GM18858 (cell line): ENCODE results near the gene ANKRD55.
"Not testable (repeated sequence)": the region's sequence is repeated elsewhere in the genome, so short reads cannot be mapped to it uniquely, and the experiment has no call there.

Source experiments
- ATAC-seq: cut with Tn5 transposase; IDR thresholded peaks from one replicate; pipeline ENCODE4 v1.9.1; 2021; ENCODE audit not compliant: unreplicated experiment

Gene ANKRD55

DNA sequence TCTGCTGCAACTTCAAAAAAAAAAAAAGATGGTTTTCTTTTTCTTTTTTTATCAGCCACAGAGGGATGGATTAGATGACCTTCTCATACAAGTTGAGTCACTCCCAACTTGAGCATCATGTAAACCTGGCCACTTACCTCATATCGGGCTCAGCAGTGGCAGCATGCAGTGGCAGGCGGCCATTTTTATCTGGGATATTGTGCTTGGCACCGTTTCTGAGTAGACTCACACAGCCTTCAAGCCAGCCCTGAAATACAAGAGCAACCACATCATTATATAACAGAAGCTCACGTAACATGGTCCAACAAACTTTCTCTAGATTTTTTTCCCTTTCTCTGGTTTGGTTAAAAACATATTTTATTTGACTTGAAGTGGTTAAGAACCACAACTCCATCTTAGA lies 62.6 kb downstream of the ANKRD55 start:
- ATAC-seq, result no peak

DNA sequence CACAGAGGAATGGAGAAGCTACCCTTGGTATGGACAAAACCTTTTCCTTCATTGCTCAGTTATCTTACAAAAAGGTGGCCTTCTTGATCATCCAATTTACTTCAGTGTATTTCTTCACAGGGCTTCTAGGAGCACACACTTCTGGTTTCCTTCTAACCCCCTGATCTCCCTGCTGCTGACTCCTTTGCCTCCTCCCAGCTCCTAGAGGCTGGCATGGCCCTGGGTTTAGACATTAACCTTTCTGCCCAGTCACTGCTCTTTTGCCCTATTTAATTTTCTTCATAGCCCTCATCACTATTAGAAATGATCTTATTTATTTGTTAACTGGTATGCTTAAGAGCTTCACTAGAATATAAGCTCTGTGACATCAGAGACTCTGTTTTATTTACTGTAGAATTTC lies 63.2 kb downstream of the ANKRD55 start:
- no peak for ATAC-seq

DNA sequence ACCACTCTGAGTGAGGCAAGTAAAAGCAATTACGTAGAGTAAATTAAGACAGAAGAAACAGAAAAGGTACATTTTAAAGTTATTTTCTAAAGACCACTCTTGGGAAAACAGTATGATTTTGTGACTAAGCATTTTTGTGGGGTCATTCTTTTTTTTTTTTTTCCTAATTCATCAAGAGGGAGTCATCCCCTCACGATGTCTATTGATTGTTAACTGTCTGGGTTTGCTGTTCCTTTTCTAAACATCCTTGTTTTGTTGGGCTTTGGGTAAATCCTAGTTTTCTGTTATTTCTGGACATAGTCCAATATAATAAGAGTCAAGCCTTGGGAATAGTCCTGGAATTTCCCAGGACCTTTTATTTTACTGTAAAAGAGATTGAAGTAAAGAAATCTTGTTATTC lies 63.8 kb downstream of the ANKRD55 start:
- ATAC-seq, result no peak

DNA sequence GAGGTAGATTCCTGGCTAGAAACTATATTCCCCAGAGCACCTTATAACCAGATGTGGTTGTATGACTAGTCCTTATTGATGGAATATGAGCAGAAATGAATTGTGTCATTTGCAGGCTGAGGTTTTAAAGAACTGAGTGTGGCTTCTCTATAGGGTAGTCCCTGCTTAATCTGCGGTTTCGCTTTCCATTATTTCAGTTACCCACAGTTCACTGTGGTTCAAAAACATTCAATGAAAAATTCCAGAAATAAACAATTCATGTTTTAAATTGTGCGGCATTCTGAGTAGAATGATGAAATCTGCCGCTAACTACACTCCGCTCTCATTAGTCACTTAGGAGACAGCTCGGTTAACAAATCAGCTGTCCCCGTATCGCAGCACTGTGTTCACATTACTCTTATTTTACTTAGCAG lies 65.1 kb downstream of the ANKRD55 start:
- no peak for ATAC-seq

DNA sequence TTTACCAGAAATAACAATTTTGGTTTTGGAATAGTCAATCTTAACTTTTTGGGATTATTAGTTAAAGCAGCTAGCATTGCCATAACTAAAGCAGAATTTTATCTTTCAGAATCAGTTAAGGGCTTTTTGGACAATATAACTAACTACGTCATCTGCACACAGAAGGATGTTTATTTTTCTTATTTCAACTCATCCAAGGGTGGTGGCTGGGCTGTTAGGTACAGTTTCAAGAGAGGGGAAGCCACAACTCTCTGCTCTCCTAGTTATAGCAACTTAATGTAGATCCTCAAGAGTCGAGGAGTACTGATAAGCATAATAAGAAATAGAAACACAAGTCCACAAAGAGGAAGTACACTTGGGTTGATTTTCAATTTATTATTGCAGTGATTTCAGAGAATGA lies 65.6 kb downstream of the ANKRD55 start:
- ATAC-seq, result no peak

DNA sequence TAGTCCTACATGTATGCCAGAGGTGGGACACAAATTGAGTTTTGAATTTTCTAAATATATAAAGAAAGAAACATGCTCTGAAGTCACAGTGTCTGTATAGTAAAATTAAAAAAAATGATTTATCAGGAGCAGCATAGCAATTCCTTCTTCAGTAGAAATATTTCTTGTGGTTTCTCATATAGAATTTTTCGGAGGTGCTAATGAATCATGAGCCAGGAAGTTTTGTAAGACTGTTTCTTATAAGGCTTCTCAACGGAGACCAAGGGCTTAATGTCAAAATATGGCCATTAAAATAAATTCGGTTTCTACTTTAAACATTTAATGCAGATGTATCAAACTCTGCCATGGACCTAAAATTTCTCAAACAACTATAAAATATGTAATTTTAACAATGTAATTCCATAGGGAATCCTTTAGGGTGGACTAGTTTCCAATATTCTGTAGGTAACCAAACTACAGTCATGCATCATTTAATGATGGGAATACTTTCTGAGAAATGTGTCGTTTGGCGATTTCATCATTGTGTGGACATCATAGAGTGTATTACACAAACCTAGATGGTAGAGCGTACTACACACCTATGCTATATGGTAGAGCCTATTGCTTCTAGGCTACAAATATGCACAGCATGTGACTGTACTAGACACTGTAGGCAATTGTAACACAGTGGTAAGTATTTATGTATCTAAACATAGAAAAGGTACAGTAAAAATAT lies 66.3 kb downstream of the ANKRD55 start:
- ATAC-seq, result no peak

DNA sequence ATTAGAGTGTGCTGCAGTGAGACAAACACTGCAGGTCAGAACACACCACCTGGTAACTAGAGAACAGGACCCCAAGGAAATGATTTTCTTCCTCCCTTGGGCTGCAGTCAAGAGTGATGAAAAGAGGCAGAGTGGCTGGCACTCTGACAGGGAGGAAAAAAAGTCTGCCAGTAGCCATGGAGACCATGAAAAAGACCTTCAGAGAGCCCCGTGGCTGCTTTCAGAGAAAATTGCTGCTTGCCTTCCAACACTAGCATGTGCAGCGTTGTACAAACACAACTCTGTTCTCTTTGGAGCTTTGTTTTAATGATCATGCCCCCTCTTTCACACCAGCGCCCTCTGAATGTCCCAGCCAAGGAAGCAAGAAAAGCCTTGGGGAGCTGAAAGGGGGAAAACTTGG lies 68.8 kb downstream of the ANKRD55 start:
- ATAC-seq, result no peak

DNA sequence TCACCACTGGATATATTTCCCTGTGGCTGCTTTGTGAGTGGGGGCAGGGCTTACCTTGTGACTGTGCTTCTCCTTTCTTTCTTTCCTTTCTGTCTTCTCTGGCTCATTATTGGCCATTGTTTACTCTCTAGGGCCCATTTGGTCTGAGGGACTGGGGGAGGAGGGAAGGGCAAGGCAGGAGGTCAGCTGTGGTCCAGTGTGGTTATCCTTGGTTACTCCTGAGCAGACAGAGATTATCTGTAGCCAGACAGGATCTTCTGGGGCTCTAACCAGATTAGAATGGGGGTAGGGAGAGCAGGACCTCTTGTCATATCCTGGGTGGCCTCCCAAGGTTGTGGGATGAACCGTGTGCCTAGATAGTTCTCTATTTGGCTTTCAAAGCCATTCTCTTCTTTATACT lies 71.2 kb downstream of the ANKRD55 start:
- ATAC-seq, result no peak

DNA sequence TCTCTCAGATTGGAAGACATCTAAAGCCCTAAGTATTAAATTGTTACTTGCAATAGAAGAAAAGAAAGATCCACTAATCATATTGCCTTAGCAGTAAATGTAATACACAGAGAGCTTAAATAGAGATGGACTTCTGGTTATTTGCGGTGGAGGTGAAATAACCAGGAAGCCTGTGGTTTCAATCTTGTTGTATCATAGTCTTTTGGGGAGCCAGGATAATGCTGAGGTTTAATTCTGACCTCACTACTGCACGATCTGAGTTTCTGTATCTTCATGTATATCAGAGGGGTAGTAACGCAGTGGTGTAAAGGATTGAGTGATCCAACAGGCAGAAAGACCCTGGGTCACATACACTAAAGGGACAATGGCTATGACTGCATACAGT lies 71.7 kb downstream of the ANKRD55 start:
- no peak for ATAC-seq

DNA sequence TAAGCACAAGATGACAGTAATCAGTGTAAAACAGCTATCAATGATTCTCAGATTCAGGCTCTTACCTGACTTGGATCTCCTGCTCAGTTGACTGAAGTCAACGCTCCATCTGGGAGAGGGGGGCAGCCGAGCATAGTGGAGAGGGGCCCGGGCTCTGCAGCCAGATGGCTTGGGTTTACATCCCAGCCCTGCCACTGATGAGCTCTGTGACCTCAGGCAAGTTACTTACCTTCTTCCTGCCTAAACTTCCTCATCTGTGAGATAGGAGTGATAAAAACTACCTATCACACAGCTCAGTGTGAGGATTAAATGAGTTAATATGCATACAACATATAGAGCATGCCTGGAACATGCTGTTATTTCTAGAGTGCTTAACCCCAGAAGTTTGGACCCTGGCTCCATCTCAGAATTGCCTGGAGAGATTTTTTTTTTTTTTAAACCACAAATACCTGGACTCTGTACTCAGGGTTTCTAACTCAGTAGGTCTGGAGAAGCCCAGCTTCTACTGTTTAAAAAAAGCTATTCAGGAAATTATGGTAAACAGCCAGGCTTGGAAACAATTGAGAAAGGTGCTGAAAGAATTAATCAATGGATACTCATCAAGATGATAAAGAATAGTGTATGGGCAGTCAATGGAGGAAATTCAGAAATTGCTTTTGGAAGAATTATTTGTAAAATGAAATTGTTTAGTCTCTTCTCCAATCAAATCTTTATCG lies 72.2 kb downstream of the ANKRD55 start:
- ATAC-seq, result no peak

DNA sequence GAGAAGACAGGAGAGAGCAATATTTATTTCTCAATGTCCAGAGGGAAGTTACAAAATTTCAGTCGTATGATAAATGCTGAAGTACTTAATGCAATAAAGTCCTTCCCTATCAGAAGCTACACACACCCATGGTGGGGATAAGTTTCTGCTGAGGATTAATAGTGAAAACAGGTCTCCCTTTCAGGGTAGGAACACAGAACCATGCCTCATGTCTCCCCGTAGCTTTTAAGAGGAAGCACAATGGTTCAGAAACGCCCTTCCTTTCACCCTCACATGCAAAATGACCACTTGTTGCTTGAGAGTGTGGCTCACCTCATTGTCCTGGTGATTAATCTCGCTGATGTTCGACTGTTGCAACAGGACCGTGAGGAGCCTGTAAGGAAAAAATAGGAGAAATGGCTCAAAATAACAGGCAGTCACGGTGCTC lies 73.6 kb downstream of the ANKRD55 start:
- ATAC-seq, result no peak

DNA sequence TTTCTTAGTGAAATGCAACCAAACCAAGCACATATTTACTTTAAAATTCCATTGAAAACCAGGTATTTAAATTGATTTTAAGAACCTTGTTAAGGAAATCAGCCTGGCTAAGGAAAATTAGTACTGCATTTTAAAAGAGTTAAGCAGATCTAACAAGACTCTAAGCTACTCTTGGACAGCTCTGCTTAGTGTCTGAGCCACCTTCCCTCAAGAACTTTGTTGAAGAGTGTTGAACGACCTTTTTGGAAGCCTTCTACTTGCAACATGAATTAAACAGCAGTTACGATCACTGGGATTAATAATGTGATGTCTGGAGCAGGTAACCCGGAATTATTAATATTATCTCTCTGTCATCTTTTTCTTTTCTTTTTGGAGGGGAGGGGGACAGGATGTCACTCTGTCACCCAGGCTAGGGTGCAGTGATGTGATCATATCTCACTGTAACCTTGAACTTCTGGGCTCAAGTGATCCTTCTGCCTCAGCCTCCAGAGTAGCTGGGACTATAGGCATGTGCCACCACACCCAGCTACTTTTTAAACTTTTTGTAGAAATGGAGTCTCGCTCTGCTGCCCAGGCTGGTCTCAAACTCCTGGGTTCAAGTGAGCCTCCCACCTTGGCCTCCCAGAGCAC lies 74.7 kb downstream of the ANKRD55 start:
- ATAC-seq, result no peak

DNA sequence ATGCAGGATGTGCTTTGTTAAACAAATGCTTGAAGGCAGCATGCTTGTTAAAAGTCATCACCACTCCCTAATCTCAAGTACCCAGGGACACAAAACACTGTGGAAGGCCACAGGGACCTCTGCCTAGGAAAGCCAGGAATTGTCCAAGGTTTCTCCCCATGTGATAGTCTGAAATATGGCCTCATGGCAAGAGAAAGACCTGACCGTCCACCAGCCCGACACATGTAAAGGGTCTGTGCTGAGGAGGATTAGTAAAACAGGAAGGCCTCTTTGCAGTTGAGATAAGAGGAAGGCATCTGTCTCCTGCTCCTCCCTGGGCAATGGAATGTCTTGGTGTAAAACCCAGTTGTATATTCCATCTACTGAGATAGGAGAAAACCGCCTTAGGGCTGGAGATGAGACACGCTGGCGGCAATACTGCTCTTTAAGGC lies 75.9 kb downstream of the ANKRD55 start:
- ATAC-seq, result not testable (repeated sequence)

DNA sequence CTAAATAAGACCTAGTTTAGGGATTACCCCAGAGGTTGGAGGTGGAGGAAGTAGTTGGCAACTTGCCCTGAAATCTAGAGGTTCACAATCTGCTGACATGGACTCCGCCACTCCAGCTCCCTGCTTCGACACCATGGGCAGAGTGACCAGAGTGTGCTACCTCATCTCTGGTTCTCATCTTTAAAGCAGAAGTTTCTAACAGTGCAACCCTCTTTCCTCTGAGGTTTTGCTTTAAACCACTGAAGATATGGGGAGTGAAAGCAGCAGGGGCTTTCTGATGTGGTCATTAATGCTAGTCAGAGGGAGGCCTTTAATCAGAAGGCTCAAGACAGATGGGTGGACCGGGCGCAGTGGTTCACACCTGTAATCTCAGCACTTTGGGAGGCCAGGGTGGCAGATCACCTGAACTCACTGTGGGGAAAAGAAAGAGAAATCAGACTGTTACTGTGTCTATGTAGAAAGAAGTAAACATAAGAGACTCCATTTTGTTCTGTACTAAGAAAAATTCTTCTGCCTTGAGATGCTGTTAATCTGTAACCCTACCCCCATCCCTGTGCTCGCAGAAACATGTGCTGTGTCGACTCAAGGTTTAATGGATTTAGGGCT lies 76.4 kb downstream of the ANKRD55 start:
- peak; percentile 55 for ATAC-seq

DNA sequence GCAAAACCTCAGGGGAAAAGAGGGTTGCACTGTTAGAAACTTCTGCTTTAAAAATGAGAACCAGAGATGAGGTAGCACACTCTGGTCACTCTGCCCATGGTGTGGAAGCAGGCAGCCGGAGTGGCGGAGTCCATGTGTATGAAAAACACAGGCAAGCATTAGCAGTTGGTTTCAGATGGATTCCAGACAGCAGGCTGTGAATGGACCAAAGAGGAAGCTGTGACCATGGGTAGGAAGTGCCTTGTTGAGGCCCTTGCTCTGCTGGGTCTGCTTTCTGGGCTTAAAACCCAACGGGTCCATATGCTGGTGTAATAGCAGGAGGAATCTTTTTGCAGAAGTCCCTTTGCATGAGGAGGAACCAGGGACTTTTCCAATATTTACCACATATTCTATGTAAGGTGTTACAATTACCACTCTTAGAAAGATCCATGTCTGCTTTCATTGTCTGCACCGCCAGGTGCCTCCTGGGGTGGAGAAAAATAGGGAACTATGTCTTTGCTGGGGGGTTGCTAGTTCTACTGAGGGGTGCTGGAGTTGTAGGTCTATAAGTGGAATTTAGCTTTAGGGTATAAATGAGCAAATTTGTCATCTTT lies 77.0 kb downstream of the ANKRD55 start:
- no peak for ATAC-seq

DNA sequence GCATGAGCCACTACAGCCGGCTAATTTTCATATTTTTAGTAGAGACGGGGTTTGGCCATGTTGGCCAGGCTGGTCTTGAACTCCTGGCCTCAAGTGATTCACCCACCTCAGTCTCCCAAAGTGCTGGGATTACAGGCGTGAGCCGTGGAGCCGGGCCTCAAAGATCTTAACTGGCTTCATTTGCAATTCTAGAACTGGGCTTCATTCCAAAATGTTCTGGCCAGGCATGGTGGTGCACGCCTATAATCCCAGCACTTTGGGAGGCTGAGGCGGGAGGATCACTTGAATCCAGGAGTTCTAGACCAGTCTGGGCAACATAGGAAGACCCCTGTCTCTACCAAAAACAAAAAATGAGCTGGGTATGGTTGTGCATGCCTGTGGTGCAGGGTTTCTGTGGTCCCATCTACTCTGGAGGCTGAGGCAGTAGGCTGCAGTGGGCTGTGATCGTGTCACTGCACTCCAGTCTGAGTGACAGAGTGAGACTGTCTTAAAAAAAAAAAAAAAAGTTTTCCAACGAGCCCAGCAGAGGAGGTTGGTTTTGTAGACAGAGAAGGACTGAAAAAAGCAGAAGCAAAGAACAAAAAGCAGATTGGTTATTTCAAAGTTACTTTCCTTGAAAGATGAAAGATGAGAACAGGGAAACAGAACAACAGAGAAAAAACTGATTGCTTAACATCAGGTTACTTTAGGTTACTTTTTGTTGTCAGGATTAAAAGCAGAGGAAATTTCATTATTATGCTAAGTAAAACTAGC lies 78.2 kb downstream of the ANKRD55 start:
- no peak for ATAC-seq

DNA sequence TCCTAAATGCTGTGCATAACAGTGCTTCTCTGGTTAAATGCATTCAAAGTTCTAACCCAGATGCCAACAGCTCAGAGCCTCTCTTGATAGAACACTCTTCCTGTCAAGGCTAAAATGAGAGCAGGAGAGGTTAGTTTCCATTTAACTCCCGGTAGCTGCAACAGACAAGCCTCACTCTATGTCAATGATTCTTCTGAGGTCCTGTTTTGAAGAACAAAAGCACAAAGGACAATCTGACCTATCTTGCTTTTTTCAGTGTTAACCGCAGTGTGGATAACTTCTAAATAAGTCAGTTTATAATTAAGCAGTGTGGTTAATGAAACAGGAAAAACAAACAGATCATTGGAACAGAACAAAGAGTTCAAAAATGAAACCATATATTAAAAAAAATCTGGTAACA lies 80.7 kb downstream of the ANKRD55 start:
- ATAC-seq, result no peak

DNA sequence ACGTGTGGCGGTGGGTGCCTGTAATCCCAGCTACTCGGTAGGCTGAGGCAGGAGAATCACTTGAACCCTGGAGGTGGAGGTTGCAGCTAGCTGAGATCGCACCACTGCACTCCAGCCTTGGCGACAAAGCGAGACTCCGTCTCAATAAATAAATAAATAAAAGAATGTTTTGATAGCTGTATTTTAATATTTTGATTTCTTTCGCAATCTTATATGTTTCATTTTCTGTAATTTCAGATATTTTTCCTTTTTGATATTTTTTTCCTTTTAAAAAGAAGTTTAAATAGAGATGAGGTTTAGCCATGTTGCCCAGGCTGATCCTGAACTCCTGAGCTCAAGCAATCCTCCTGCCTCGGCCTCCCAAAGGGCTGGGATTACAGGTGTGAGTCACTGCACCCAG lies 82.4 kb downstream of the ANKRD55 start:
- not testable (repeated sequence) for ATAC-seq

DNA sequence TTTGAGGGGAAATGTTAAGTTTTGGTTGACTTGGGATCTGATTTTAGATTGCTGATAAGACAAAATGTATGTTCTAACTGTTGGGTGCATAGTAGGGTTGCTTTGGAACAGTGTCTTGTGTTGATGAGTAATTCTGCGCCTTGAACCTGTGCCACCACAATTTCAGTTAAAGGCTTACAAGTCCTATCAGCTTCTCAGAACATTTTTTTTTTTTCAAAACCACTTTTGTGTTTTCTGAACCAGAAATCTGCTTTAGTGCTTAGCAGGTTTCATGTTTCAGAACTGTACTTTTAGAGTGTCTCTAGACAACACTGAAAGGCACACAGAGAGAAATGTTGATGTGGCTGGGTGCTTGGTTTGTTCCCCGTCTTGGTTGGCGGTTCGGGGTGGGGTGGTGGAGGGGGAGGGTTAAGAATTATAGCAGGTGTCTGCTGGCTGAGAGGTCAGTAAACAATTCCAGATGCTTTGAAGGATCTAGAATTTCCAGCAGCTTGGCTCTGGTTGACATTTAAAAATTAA lies 84.6 kb downstream of the ANKRD55 start:
- peak; percentile 90 for ATAC-seq

DNA sequence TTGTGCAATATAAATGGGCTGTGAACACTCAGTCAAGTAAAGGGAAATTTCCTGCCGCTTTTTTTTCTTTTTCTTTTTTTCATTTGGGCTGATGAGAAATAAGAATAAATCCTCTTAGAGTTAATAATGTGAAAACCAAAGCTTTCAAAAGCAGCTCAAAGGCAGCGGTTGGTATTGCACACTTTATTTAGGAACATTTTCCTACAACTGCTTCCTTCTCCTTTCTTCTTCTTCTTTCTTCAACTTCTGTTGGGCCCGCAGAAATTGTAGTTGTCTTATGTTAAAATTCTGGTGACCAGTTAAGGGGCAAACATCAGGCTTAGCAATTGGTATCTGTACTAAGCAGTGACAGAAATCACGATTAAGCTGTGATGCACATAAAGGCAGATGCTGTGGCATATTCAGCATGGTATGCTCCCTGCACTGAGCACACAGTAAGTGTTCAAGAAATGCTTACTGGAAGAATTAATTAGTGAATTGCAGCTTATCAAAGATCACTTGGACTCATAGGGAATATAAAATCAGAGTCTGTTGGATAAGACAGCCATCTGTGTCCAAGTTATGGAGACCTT lies 85.4 kb downstream of the ANKRD55 start:
- no peak for ATAC-seq
